GM18526 (cell line): ENCODE data around the gene SLC41A1.

ENCODE experiments used
- POLR2A ChIP-seq: IDR thresholded peaks from 3 replicates; pipeline ENCODE4 v1.6.1; 2011; ENCODE audit not compliant: insufficient read length; ENCODE audit errors: extremely low read depth

The SLC41A1 gene

DNA sequence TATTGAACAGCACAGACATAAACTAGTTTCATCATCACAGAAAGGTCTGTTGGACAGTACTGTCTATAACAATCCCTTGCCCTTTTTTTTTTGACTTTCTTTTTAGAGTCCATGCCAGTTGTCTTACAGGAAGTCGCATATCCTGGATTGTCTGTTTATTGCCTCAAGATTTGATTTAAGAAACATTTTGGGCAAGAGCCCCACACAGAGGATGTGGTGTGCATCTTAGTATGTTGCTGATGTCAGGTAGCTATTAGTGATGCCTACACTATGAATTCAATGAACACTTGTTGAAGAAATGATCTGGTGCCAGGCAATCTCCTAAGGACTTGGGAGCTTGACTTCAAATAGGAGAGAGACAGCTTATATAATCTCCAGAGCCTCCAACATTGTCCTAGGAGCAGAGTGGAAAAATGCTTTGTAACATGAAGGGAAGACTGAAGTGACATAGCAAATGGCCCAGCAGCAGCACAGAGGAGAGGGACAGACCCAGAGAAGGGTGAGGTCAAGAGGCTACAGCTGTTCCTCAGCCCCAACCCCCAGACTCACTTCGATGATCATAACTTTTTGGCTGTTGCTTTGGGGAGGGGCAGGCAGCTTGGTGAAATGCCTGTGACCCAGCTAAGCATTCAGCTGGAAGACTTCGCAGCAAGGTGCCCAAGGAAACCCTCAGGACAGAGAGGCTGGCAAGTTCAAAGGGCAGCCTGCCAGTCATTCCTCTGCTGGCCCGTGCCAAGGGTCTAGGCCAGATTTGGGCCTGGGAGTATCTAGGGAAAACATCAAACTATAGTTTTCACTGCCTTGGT lies 30.2 kb downstream of the SLC41A1 start:
- TF ChIP-seq POLR2A = no peak

DNA sequence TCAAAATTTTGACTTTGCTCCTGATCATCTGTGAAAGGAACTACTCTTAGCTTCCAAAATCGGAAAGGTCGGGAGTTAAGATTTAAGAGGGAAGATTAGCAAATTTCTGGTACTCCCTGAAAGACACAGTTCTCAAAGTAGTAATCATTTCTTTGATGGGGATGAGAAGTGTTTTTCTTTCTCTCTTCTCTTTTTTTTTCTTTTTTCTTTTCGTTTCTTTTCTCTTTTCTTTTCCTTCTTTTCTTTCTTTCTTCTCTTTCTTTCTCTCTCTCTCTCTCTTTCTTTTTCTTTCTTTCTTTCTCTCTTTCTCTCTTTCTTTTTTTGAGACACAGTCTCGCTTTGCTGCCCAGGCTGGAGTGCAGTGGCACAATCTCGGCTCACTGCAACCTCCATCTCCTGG lies 32.7 kb downstream of the SLC41A1 start:
- TF ChIP-seq POLR2A = no peak

GRCh38 chr1:205777994-205778393 lies 35.0 kb downstream of the SLC41A1 start:
- TF ChIP-seq POLR2A = no peak

GRCh38 chr1:205775717-205776056 lies 37.3 kb downstream of the SLC41A1 start:
- no peak for TF ChIP-seq POLR2A

- TF ChIP-seq POLR2A = no peak
Observed at GRCh38 chr1:205775015-205775716, 37.8 kb downstream of the SLC41A1 start, which contains the start of gene RAB29. Gene RAB29, minus strand, starts transcription at chr1:205775482. Its CDS starts 526 bp downstream, at chr1:205774956.

DNA sequence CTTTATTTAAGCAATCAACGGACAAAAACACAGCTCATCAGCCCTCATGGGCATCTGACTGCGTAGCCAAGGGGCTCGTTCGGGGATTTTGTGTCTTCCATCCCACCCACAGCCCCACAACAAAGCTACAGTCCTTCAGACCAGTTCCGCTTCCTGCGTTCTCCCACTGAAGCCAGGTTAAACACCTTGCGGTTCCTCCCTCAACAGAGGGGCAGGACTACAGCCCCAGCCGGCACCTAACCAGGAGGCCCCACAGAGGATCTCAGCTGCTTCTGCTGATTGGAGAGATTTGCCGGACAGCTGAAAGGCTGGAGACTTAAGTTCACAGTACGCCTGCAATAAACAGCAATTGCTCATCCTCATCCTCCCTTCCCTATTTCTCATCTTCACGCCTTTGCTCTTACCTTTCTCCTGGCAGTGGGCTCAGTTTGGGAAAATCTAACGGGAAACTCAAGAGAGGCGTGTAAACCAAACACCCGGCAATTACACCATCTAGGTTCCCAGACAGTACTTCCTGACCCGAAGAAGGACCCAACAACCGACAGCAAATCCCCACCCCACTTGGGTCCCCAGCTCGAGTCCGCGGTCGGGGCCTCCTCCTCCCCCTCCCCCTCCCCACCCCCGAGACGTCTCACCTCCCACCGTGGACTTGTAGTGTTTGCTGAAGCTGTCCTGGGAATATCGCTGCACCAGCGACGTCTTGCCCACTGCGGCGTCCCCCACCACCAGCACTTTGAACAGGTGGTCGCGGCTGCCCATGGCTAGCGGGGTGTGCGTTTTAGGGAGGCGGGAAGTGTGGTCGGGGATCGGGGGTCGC lies 38.6 kb downstream of the SLC41A1 start:
- peak; percentile 16 for TF ChIP-seq POLR2A

GRCh38 chr1:205772607-205773032 lies 40.4 kb downstream of the SLC41A1 start:
- no peak for TF ChIP-seq POLR2A

GRCh38 chr1:205770618-205771017 lies 42.4 kb downstream of the SLC41A1 start:
- no peak for TF ChIP-seq POLR2A

DNA sequence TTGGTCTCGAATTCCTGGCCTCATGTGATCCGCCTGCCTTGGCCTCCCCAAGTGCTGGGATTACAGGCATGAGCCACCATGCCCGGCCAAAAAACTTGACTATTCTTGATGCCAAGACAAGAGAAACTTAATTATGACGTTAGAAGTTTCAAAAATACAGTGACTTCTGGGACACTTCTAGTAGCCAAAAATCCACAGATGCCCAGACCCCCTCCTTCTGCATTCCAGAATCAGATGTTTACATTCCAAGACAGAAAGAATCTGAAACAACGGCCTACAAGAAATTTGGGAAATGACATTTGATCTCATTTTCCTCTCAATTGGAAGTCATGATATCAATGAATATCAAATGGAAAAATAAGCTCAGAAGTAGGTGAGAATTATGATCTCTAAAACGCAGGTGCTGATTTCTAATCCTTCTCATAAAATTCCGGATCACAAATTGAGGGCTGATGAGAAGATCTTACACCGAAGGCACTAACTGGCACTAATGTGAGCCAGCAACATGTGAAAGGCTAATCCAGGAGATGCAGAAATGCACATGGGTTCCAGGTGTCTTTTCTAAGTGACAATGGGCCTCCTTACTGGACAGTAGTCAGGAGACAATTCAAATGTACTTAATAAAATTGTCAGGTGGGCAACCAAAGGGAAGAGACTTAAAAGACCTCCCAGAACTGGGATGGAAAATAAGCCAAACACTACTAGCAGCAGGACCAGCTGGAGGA lies 43.2 kb downstream of the SLC41A1 start:
- TF ChIP-seq POLR2A = no peak

DNA sequence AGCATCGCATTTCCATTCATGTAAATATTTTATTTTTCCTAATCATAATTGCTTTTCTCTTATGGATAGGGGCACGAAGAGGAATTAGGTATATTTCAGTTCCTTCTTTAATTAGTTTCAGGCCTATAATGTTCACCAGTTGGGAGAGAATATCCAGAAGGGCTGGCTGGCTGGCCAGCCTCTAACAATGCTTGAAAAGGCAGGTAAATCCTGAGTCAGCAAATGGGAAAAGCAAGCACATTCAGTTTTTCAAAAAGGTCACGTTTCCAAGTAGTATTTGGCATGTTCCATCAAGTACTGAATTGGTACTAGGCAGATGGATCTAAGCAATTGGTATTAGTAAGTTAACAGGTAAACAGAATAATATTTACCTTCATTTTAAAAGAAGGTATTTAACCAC lies 45.8 kb downstream of the SLC41A1 start:
- no peak for TF ChIP-seq POLR2A

DNA sequence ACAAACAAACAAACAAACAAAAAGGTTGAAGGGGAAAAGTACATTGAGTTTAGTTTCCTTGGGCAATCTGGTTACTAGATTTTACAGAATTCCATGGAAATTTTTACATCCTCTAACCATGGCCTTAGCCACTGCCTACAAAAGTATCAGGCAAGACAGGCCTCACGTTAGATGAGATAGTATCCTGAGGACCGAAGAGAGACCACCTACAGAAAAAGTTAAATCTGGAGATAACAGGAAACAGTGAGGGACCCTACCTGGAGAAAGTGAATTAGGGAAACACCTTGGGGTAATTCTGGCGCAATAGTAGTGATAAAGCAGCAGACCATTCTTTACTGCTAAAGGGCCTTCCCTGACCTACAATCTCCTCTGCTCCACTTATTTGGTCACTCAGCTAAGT lies 46.4 kb downstream of the SLC41A1 start:
- TF ChIP-seq POLR2A = no peak

- TF ChIP-seq POLR2A = no peak
Observed at GRCh38 chr1:205766038-205766437, 47.0 kb downstream of the SLC41A1 start.

GRCh38 chr1:205764578-205764977 lies 48.4 kb downstream of the SLC41A1 start:
- no peak for TF ChIP-seq POLR2A

DNA sequence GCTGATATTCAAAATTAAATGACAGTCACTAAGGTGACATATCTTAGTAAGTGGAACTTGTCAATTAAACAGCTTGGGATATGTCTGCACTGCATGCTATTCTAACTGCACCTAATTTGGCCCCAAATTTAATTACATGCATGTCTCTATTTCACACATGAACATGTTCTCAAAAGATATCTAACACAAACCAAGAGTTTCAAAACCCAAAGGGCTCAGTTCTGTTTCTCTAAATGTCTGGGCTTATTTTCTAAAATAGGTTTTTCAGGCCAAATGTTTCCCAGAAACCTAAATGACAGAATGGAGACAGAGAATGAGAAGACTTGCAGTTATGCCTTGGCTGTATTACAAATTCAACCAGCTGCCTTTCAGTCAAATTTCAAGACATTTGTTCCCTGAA lies 49.0 kb downstream of the SLC41A1 start:
- TF ChIP-seq POLR2A = no peak

- TF ChIP-seq POLR2A = no peak
Observed at GRCh38 chr1:205760606-205761005, 52.4 kb downstream of the SLC41A1 start.
